Measurements from ENCODE around the gene SATL1. TPM values are rescaled to one million over a fixed set of nuclear protein-coding genes. Genes with fewer than 3 reads are reported as not detected.

SATL1 gene
- total RNA-seq, 2 donors from 2014 or later, result 0.80 TPM; not detected in 1

DNA sequence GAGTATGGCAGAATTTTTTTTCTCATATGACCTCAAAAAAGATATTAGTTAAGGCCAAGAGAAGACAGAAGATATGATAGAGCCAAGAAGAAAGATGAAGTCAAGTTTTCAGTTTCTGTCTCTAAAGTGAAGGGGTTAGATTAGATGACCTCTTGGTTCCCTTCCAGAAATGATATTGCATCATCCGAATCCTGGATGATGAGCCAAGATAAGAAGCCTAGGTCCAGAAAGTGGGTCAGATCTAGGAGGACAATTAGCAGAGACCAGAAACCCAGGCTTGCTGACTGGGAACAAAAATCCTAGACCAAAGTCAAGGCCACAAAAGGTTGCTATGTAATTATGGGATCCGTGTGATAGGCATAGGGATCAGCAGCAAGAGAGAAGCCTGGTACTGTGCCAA, 20.2 kb downstream of the SATL1 start:
- intact Hi-C loops (cut with DNase I), result no loop called here
- TF ChIP-seq, protein P1, sequence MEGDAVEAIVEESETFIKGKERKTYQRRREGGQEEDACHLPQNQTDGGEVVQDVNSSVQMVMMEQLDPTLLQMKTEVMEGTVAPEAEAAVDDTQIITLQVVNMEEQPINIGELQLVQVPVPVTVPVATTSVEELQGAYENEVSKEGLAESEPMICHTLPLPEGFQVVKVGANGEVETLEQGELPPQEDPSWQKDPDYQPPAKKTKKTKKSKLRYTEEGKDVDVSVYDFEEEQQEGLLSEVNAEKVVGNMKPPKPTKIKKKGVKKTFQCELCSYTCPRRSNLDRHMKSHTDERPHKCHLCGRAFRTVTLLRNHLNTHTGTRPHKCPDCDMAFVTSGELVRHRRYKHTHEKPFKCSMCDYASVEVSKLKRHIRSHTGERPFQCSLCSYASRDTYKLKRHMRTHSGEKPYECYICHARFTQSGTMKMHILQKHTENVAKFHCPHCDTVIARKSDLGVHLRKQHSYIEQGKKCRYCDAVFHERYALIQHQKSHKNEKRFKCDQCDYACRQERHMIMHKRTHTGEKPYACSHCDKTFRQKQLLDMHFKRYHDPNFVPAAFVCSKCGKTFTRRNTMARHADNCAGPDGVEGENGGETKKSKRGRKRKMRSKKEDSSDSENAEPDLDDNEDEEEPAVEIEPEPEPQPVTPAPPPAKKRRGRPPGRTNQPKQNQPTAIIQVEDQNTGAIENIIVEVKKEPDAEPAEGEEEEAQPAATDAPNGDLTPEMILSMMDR (IDR thresholded peaks at IDR 0.05), result no peak
- TF ChIP-seq POLR2A (IDR thresholded peaks at IDR 0.05) (no peak), POLR2AphosphoS5 (IDR thresholded peaks at IDR 0.05) (no peak)

DNA sequence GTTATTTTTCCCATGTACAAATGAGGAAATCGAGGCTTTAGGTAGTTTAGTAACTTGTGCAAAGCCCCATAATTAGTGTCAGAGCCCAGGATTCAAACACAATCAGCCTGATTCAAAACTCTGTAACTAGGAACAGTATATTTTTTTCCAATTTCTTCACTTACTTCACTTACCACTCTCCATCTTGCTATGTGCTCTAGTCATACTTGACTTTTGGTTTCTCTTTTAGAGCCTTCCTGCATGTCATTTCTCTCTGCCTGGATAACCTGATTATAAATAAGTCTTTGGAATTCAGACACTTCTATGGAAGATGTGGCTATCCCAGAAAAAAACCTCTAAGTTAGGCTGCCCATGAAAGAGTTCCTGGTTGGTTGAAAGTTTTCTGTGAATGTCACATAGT, 22.2 kb downstream of the SATL1 start:
- no peak for TF ChIP-seq POLR2AphosphoS5 (IDR thresholded peaks at IDR 0.05)
- TF ChIP-seq, protein P1 (IDR thresholded peaks at IDR 0.05), result no peak
- TF ChIP-seq POLR2A (IDR thresholded peaks at IDR 0.05), result no peak
- WGBS, result 80% methylated on average over 1 of the region's 1 CpG

More for the DNA sequence above, 20.2 kb downstream of the SATL1 start:
- Histone ChIP-seq H3K4me1 (replicated peaks) (no peaks in the 10 kb centered on the region), H3K27me3 (replicated peaks; ENCODE audit: insufficient read depth) (no peaks in the 10 kb centered on the region), H3K9me3 (no peaks in the 10 kb centered on the region), H3K4me3 (no peak overlapping the region), H3K36me3 (no peaks in the 10 kb centered on the region), H3K27ac (no peak overlapping the region)
- no peak for DNase-seq (ENCODE audit: low spot score)
- 65% methylated on average over 2 of the region's 2 CpGs for WGBS

DNA sequence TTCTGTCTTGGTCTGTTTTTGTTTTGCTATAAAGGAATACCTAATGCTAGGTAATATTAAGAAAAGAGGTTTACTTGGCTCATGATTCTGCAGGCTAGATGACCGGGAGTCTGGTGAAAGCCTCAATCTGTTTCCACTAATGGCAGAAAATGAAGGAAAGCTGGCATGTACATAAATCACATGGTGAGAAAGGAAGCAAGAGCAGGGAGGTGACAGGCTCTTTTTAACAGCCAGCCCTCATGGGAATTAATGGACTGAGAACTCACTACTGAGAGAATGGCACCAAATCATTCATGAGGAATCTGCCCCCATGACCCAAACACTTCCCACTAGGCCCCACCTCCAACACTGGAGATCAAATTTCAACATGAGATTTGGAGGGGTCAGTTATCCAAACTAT, 27.6 kb downstream of the SATL1 start:
- H3K36me3 ChIP-seq, result no peaks in the 10 kb centered on the region
- TF ChIP-seq POLR2A (IDR thresholded peaks at IDR 0.05), result no peak
- TF ChIP-seq, protein P1 (IDR thresholded peaks at IDR 0.05), result no peak
- H3K9me3 ChIP-seq, result no peaks in the 10 kb centered on the region
- H3K27me3 ChIP-seq (replicated peaks; ENCODE audit: insufficient read depth), result no peaks in the 10 kb centered on the region
- no peak overlapping the region for H3K4me3 ChIP-seq
- intact Hi-C loops (cut with DNase I), result no loop called here
- no peak for DNase-seq (ENCODE audit: low spot score)
- H3K4me1 ChIP-seq (replicated peaks), result no peaks in the 10 kb centered on the region
- WGBS, result 77% methylated on average over 1 of the region's 1 CpG
- H3K27ac ChIP-seq, result no peak overlapping the region

More for the DNA sequence above, 22.2 kb downstream of the SATL1 start:
- Histone ChIP-seq H3K4me1 (replicated peaks) (no peaks in the 10 kb centered on the region), H3K36me3 (no peaks in the 10 kb centered on the region), H3K9me3 (no peaks in the 10 kb centered on the region), H3K27me3 (replicated peaks; ENCODE audit: insufficient read depth) (no peaks in the 10 kb centered on the region), H3K4me3 (no peak overlapping the region), H3K27ac (no peak overlapping the region)
- no peak for DNase-seq (ENCODE audit: low spot score)
- intact Hi-C loops (cut with DNase I), result no loop called here

DNA sequence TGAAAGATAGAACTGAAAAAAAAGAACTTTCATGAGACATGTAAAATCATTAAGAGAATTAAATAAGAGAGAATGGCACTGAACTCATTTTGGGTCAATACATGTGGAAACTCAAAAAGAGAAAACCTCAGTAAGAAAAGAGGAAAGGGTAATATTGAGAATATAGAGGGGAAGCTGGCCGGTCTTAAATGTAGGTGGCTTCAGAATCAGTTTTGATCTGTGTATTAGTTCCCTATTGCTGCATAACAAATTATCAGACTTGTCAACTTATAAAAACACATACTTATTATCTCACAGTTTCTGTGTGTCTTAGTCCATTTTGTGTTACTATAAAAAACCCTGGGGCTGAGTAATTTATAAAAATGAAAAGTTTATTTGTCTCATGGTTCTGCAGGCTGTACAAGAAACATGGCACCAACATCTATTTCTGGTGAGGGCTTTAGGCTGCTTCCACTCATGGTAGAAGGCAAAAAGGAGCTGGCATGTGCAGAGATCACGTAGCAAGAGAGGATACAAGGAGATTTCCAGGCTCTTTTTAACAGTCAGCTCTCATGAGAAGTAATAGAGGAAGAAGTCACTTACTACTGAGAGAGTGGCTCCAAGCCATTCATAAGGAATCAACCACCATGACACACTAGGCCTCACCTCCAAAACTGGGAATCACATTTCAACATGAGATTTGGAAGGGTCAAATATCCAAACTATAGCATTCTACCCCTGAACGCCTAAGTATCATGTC, 29.6 kb downstream of the SATL1 start:
- no peaks in the 10 kb centered on the region for H3K4me1 ChIP-seq (replicated peaks)
- no peaks in the 10 kb centered on the region for H3K36me3 ChIP-seq
- no peak for DNase-seq (ENCODE audit: low spot score)
- intact Hi-C loops (cut with DNase I), result no loop called here
- H3K4me3 ChIP-seq, result no peak overlapping the region
- 89% methylated on average over 3 of the region's 3 CpGs for WGBS
- H3K9me3 ChIP-seq, result no peaks in the 10 kb centered on the region
- no peak overlapping the region for H3K27ac ChIP-seq
- TF ChIP-seq, protein P1 (IDR thresholded peaks at IDR 0.05), result no peak
- TF ChIP-seq POLR2AphosphoS5 (IDR thresholded peaks at IDR 0.05) (no peak), POLR2A (IDR thresholded peaks at IDR 0.05) (no peak)
- no peaks in the 10 kb centered on the region for H3K27me3 ChIP-seq (replicated peaks; ENCODE audit: insufficient read depth)

DNA sequence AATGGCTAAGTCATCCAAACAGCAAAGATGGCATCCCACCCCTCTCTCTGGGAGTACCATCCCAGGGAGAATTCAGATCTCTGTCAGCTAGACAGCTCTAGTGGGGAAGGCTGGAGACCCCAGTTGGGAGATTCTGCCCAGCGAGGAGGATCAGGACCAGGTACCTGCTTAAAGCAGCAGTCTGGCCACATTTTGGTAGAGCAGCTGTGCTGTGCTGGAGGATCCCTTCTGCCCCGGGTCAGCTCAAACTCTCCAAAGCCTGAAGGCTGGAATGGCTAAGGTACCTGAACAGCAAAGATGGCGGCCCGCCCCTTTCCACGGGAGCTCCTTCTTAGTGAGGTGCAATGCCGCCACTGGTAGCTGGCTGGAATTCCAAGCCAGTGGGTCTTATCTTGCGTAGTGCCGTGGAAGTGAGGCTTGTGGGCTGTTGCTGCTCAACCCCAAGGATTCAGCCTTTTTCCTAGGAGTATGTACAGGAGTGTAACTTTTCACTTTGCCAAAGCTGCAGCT, 40.1 kb downstream of the SATL1 start:
- no peak for TF ChIP-seq POLR2A (IDR thresholded peaks at IDR 0.05)
- no peak for TF ChIP-seq POLR2AphosphoS5 (IDR thresholded peaks at IDR 0.05)
- TF ChIP-seq, protein P1 (IDR thresholded peaks at IDR 0.05), result no peak
- Histone ChIP-seq H3K36me3 (no peaks in the 10 kb centered on the region), H3K9me3 (no peaks in the 10 kb centered on the region), H3K4me1 (replicated peaks) (no peaks in the 10 kb centered on the region), H3K27ac (no peak overlapping the region), H3K27me3 (replicated peaks; ENCODE audit: insufficient read depth) (no peaks in the 10 kb centered on the region), H3K4me3 (no peak overlapping the region)
- no CpG with 5 or more reads among the region's 8 CpGs for WGBS
- intact Hi-C loops (cut with DNase I), result no loop called here
- no peak for DNase-seq (ENCODE audit: low spot score)

Measured in prostate gland (tissue), 2 donors.